Spleen (tissue), 7 donors: ENCODE measurements around the gene KRT40.

Source experiments
- CTCF ChIP-seq, 11 experiments: fragments of 200-600 bp in 7 of 11; fragments of 450-650 bp in 4 of 11; sonication (generic) in 4 of 11; IDR thresholded peaks in 8 of 11; conservative IDR thresholded peaks in 3 of 11; 1 replicate in 7 of 11; 2 replicates in 4 of 11; pipeline versions ENCODE4 v1.4.0 to v1.8.0; 2016 to 2021; ENCODE audit warnings: antibody characterized with exemption in 11 of 11, inconsistent platforms in 4 of 11, mild to moderate bottlenecking in 1 of 11
- POLR2A ChIP-seq, 3 donors: fragments of 450-650 bp; IDR thresholded peaks; one replicate each; pipeline ENCODE4 v1.5.1; 2017; ENCODE audit warnings: antibody characterized with exemption in 3 of 3, mild to moderate bottlenecking in 1 of 3
- POLR2AphosphoS5 ChIP-seq, 3 donors: sonication (generic); formaldehyde crosslinking; IDR thresholded peaks; one replicate each; pipeline ENCODE4 v1.5.1; 2017; ENCODE audit warnings: antibody characterized with exemption in 3 of 3
- donor health status: DM: no; HTN: no; CAD: no; lungs with moderate emphysema.
- donor health status: DM: no; HTN: no; CAD: no.
- donor health status: DM: no; HTN: no; CAD: no.

- TF ChIP-seq CTCF (IDR thresholded peaks at IDR 0.05 in 8 of 11, conservative IDR thresholded peaks at IDR 0.05 in 3 of 11): no peak
- no peak for TF ChIP-seq POLR2A (IDR thresholded peaks at IDR 0.05)
- no peak for TF ChIP-seq POLR2AphosphoS5 (IDR thresholded peaks at IDR 0.05)
These were observed 11.0 kb upstream of the KRT40 start for GRCh38 chr17:40995116-40995515.
